Thyroid gland (tissue), 4 donors: Measurements from ENCODE around the gene HLA-DQB2.

Experiments
- POLR2A ChIP-seq, 2 donors: fragments of 450-650 bp; IDR thresholded peaks; one replicate each; pipeline ENCODE4 v1.6.1; 2017; ENCODE audit warnings: antibody characterized with exemption in 2 of 2, mild to moderate bottlenecking in 2 of 2, moderate library complexity in 1 of 2
- TF ChIP-seq, protein P1 (sequence below), 6 experiments: fragments of 200-600 bp in 3 of 6; fragments of 450-650 bp in 3 of 6; sonication (generic) in 3 of 6; IDR thresholded peaks; one replicate each; pipeline ENCODE4 v1.5.1; 2016 to 2019; ENCODE audit warnings: antibody characterized with exemption in 6 of 6, mild to moderate bottlenecking in 2 of 6, inconsistent platforms in 1 of 6, moderate library complexity in 1 of 6

DNA sequence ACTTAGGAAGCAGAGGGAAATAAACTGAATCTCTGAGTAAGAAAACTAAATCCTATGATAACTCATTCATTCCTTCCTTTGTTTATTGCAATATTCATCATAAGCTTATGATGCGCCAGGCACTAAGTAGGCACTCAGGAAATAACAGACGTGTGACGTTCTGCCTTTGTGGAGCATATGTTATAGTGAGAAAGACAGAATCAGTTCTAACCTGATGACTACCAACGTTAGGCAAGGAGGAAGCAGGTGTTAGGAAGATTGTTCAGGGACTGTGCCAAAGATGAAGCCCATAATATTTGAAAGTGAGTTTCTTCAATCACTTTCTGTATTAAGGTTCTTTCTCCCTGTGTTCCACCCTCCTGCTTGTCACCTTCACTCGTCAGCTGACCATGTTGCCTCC lies 18.6 kb downstream of the HLA-DQB2 start:
- TF ChIP-seq, protein P1, sequence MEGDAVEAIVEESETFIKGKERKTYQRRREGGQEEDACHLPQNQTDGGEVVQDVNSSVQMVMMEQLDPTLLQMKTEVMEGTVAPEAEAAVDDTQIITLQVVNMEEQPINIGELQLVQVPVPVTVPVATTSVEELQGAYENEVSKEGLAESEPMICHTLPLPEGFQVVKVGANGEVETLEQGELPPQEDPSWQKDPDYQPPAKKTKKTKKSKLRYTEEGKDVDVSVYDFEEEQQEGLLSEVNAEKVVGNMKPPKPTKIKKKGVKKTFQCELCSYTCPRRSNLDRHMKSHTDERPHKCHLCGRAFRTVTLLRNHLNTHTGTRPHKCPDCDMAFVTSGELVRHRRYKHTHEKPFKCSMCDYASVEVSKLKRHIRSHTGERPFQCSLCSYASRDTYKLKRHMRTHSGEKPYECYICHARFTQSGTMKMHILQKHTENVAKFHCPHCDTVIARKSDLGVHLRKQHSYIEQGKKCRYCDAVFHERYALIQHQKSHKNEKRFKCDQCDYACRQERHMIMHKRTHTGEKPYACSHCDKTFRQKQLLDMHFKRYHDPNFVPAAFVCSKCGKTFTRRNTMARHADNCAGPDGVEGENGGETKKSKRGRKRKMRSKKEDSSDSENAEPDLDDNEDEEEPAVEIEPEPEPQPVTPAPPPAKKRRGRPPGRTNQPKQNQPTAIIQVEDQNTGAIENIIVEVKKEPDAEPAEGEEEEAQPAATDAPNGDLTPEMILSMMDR (IDR thresholded peaks at IDR 0.05), result no peak
- TF ChIP-seq POLR2A (IDR thresholded peaks at IDR 0.05), result no peak
